HG03139 (cell line): Measurements from ENCODE around the gene RETREG3.
A peak's percentile ranks its signal among the peaks of the same experiment; 100 is the strongest.
"Not testable (repeated sequence)": the region's sequence is repeated elsewhere in the genome, so short reads cannot be mapped to it uniquely, and the experiment has no call there.

ENCODE experiments used
- ATAC-seq: cut with Tn5 transposase; IDR thresholded peaks from one replicate; pipeline ENCODE4 v1.9.1; 2021; ENCODE audit not compliant: unreplicated experiment

Gene RETREG3

GRCh38 chr17:42554250-42555121, 54.7 kb downstream of the RETREG3 start:
- peak; percentile 61 for ATAC-seq

- ATAC-seq: no peak
These were observed 55.3 kb downstream of the RETREG3 start for GRCh38 chr17:42553866-42554249.

GRCh38 chr17:42553161-42553818, 55.9 kb downstream of the RETREG3 start:
- no peak for ATAC-seq

GRCh38 chr17:42552736-42553135, 56.4 kb downstream of the RETREG3 start, which contains the start of gene HSD17B1:
HSD17B1 (plus strand) TSS chr17:42552923; CDS start chr17:42552934, 11 bp downstream.
- ATAC-seq: not testable (repeated sequence)

- ATAC-seq: no peak
These were observed 60.0 kb downstream of the RETREG3 start for GRCh38 chr17:42548993-42549755.

GRCh38 chr17:42548070-42548837, 60.9 kb downstream of the RETREG3 start:
- no peak for ATAC-seq

- no peak for ATAC-seq
These were observed 61.5 kb downstream of the RETREG3 start for GRCh38 chr17:42547698-42548069.

GRCh38 chr17:42547001-42547461, 62.1 kb downstream of the RETREG3 start:
- ATAC-seq: no peak

GRCh38 chr17:42545755-42546505, 63.2 kb downstream of the RETREG3 start:
- ATAC-seq: not testable (repeated sequence)

- ATAC-seq: no peak
These were observed 64.3 kb downstream of the RETREG3 start for GRCh38 chr17:42544874-42545283.

- no peak for ATAC-seq
These were observed 65.7 kb downstream of the RETREG3 start for GRCh38 chr17:42543190-42544079.

- no peak for ATAC-seq
These were observed 67.9 kb downstream of the RETREG3 start for GRCh38 chr17:42541041-42541833.

GRCh38 chr17:42540558-42540957, 68.6 kb downstream of the RETREG3 start:
- ATAC-seq: not testable (repeated sequence)

- no peak for ATAC-seq
These were observed 70.7 kb downstream of the RETREG3 start for GRCh38 chr17:42538482-42538881.

- ATAC-seq: no peak
These were observed 71.2 kb downstream of the RETREG3 start for GRCh38 chr17:42537826-42538451.

- no peak for ATAC-seq
These were observed 71.9 kb downstream of the RETREG3 start for GRCh38 chr17:42537156-42537805.
